GM21447 (cell line): ENCODE results near the gene WDFY2.
"Not testable (repeated sequence)": the region's sequence is repeated elsewhere in the genome, so short reads cannot be mapped to it uniquely, and the experiment has no call there.

Experiments
- ATAC-seq: cut with Tn5 transposase; IDR thresholded peaks from one replicate; pipeline ENCODE4 v1.9.1; 2021; ENCODE audit not compliant: unreplicated experiment

The WDFY2 gene

GRCh38 chr13:51628059-51628852 is 44.0 kb downstream of the WDFY2 start:
- ATAC-seq = no peak

DNA sequence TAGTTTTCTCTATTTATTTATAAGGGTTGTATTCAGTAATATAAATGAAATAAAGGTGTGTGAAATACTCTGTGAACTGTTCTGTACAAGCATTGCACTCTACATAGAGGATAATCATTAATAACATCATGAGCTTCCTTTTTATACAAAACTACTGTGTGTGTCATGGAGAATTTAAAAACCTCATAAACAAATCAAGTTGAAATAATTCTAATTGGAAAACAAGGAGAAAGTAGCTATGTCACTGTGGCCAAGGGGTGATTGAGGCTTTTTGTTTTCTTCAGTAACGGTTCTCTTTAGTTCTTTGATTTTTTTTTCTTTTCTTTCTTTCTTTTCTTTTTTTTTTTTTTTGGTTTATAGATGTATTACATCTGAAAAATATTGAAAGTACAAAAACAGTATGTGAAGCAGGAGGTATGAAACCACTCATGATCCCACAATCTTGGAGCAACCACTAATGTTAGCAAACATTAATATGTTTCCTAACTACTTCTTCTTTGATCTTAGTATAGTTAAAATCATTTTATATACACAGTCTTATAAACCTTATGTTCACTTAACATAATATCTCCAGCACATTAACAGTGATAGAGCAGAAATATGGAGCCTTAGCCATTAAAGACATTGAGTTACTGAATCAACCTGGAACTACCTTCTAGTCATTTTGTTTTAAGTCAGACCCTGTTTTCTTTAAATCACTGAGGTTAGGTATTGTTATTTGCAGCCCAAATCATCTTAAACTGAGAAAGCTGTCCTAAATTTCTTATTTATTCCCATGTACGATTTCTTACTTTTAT is 45.4 kb downstream of the WDFY2 start:
- no peak for ATAC-seq

GRCh38 chr13:51630288-51630615 is 46.0 kb downstream of the WDFY2 start:
- no peak for ATAC-seq

GRCh38 chr13:51632591-51633362 is 48.5 kb downstream of the WDFY2 start:
- ATAC-seq = no peak

- ATAC-seq = no peak
Measured at GRCh38 chr13:51635137-51635878, 51.0 kb downstream of the WDFY2 start.

DNA sequence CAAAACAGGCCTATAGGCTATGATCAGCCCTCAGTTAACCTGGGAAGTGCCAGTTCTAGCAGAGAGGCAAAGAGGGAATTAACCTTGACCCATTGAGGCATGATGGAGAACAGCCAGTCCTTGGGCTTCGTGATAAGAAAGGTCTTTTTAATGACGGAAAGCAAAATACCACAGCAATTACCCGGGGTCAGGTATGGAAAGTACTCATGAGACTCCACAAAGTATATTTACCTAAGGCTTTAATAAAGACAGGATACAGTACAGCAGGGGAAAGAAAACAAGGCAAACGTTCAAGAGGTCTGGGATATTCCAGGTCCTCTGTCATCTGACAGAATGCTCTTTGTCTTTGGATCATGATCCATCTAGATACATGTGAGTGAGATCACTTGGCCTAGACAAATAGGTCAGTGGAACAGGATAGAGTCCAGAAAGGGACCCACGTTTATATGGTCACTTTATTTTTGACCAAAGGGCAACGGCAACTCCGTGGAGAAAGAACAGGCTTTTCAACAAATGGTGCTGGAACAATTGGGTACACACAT is 52.2 kb downstream of the WDFY2 start:
- ATAC-seq = no peak

- ATAC-seq = no peak
Measured at GRCh38 chr13:51637852-51638215, 53.6 kb downstream of the WDFY2 start.

DNA sequence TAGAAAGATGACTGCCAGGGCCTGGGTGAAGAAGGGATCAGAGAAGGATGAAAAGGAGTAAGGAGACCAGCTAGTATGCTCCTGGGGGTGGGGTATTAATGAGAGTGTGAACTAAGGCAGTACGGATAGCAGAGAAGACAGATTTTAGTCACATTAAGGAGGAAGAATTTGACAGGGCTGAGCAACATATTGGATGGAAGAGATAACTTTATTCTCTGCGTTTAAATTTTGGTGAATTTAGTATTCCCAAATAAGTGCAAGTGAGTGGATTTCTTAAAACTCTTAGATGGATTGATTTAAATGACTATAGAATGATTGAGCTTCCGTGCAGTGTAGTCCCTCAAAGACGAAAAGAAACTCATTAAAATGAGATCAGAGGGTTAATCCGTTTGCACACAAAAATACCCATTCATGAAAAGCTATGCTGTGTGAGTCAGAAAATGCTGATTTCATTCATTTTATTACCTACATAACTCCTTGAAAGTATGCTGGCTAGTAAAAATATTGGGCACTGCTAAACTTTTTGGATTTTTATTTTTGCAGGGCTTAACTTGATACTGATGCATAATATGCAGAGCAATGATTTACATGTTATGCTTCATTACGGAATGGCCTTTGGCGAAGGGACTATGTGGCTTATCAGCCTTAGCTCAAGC is 54.1 kb downstream of the WDFY2 start:
- ATAC-seq = no peak

DNA sequence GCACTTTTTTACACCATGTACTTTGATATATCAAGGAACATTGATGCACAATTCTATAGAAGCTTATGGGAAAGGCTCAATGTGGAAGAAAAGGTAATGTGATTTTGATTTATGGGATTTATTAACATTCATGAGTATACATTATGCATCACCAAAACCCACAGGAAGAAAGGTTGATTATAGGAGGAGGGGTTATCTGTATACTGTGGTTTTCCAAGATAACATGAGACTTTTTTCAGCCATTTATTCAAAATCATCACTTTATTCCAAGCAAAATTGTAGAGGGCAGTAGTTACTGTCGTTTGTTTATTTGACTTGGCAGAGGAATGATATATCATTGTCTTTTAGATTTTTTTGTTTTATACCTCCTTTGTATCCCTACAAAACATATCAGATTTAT is 54.9 kb downstream of the WDFY2 start:
- ATAC-seq = no peak

- not testable (repeated sequence) for ATAC-seq
Measured at GRCh38 chr13:51640696-51641095, 56.4 kb downstream of the WDFY2 start.

- no peak for ATAC-seq
Measured at GRCh38 chr13:51643105-51643881, 59.0 kb downstream of the WDFY2 start.

DNA sequence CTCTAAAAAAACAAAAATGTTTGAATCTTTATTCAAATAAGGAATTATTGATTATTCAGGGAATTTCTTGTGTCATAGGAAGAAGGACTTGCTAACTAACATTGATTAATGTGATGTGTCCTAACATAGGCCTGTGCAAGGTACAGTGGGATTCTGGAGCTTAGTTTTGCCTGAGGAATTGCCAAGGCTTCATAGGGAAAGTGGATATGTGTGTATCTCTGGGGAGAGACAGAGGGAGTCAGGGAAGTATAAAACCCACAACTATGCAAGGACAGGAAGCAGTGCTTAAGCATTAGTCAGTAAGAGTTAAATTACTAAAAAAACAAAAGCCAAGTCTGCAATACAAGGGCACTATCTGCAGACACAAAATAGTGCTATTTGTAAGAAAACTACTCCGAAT is 59.6 kb downstream of the WDFY2 start:
- no peak for ATAC-seq

- ATAC-seq = no peak
Measured at GRCh38 chr13:51644654-51645053, 60.4 kb downstream of the WDFY2 start.

DNA sequence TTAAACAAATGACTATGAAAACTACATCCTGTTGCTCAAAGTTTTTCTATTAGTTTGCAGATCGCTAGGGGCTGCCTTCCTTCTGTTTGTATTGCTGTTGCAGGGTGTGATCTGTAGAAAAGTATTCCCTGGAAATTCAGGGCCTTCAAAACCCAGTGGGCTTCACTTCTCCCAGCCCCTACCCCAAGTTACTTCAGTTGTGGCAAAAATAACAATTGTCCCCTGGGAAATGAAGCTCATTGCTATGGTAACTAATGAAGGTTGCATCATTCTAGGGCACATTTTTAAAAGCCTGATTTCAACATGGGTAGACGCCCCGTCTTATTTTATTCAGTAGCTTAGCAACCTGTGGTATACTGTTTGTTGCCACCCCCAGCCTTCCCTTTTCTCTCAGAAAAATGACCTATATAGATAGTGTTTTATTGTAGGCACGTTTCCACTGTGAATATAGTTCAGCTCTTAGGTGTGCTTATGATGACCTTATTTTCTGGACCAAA is 60.9 kb downstream of the WDFY2 start:
- peak; percentile 56 for ATAC-seq

GRCh38 chr13:51645761-51646670 is 61.8 kb downstream of the WDFY2 start:
- ATAC-seq = no peak

DNA sequence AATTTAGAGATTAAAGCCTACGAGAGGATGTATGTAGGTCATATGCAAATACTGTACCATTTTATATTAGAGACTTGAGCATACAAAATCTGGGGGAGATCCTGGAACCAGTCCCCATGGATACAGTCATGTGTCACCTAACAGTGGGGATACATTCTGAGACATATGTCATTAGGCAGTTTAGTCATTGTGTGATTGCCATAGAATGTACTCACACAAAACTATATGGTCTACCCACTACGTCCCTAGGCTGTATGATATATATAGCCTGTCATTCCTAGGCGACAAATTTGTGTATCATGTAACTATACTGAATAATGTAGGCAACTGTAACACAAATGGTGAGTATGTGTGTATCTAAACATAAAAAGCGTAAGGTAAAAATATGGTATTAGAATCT is 62.8 kb downstream of the WDFY2 start:
- ATAC-seq = no peak

DNA sequence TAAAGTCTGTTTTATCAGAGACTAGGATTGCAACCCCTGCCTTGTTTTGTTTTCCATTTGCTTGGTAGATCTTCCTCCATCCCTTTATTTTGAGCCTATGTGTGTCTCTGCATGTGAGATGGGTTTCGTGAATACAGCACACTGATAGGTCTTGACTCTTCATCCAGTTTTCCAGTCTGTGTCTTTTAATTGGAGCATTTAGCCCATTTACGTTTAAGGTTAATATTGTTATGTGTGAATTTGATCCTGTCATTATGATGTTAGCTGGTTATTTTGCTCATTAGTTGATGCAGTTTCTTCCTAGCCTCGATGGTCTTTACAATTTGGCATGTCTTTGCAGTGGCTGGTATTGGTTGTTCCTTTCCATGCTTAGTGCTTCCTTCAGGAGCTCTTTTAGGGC is 67.9 kb downstream of the WDFY2 start:
- ATAC-seq = not testable (repeated sequence)
